Endometrial microvascular endothelial cells (primary cell): Measurements from ENCODE around the gene PPP1CA. TPM values are rescaled to one million over a fixed set of nuclear protein-coding genes. Genes with fewer than 3 reads are reported as not detected.

Source experiments
- in situ Hi-C: cut with HindIII; loops from 2 replicates; pipeline ENCODE4 v1.10.0; 2017; ENCODE audit warnings: low sequenced_read_pairs, low pct_unique_long_range_greater_than_20kb; ENCODE audit errors: inconsistent ontology term
- total RNA-seq: library from RNA; depleted of rRNA; stranded (reverse); fragments of >200 nt; gene quantifications from one replicate; pipeline ENCODE4 v1.2.3, GENCODE V29; 2015; ENCODE audit errors: inconsistent ontology term

PPP1CA gene
- total RNA-seq, 1 donor from 2014 or later = 302 TPM

- in situ Hi-C loops = no loop called here
Observed at GRCh38 chr11:67393990-67394389, 7.7 kb downstream of the PPP1CA start.

GRCh38 chr11:67393437-67393836 is 8.2 kb downstream of the PPP1CA start:
- in situ Hi-C loops = no loop called here

GRCh38 chr11:67392183-67392715 is 9.4 kb downstream of the PPP1CA start:
- in situ Hi-C loops = no loop called here

- in situ Hi-C loops = no loop called here
Observed at GRCh38 chr11:67391304-67392182, 10.1 kb downstream of the PPP1CA start, which contains the start of gene RAD9A. RAD9A (plus strand) TSS chr11:67391986; CDS start chr11:67392045, 59 bp downstream.

- in situ Hi-C loops = no loop called here
Observed at GRCh38 chr11:67390947-67391303, 10.7 kb downstream of the PPP1CA start.

- in situ Hi-C loops = no loop called here
Observed at GRCh38 chr11:67389477-67389876, 12.2 kb downstream of the PPP1CA start.

GRCh38 chr11:67387518-67387917 is 14.1 kb downstream of the PPP1CA start:
- in situ Hi-C loops = no loop called here

- in situ Hi-C loops = no loop called here
Observed at GRCh38 chr11:67387069-67387468, 14.6 kb downstream of the PPP1CA start.

GRCh38 chr11:67384851-67385366 is 16.7 kb downstream of the PPP1CA start:
- in situ Hi-C loops = no loop called here

GRCh38 chr11:67382276-67383136 is 19.2 kb downstream of the PPP1CA start:
- in situ Hi-C loops = no loop called here

GRCh38 chr11:67381244-67381972 is 20.2 kb downstream of the PPP1CA start:
- in situ Hi-C loops = no loop called here

GRCh38 chr11:67379061-67380058 is 22.3 kb downstream of the PPP1CA start:
- in situ Hi-C loops = no loop called here

- in situ Hi-C loops = no loop called here
Observed at GRCh38 chr11:67378544-67378943, 23.1 kb downstream of the PPP1CA start.

GRCh38 chr11:67376873-67377808 is 24.5 kb downstream of the PPP1CA start:
- in situ Hi-C loops = no loop called here

GRCh38 chr11:67376063-67376820 is 25.4 kb downstream of the PPP1CA start:
- in situ Hi-C loops = no loop called here
